NT2/D1 (cell line): ENCODE measurements around the gene FGFR2.
"Not testable (repeated sequence)": the region's sequence is repeated elsewhere in the genome, so short reads cannot be mapped to it uniquely, and the experiment has no call there.

ENCODE experiments used
- SUZ12 ChIP-seq: IDR thresholded peaks from 2 replicates; pipeline ENCODE4 v1.6.1; 2011; ENCODE audit not compliant: insufficient read length, insufficient read depth; ENCODE audit errors: extremely low read depth
- ZNF274 ChIP-seq: IDR thresholded peaks from 2 replicates; pipeline ENCODE4 v1.6.1; 2011; ENCODE audit warnings: mild to moderate bottlenecking, low read depth, low read length

- not testable (repeated sequence) for TF ChIP-seq SUZ12, ZNF274
Observed at GRCh38 chr10:121554916-121555315, 43.3 kb downstream of the FGFR2 start.
